Upper lobe of left lung (tissue), 4 donors: ENCODE results near the gene CREB3L4.

Experiments used
- CTCF ChIP-seq, 6 experiments: fragments of 450-650 bp in 4 of 6; fragments of 200-600 bp in 2 of 6; sonication (generic) in 2 of 6; IDR thresholded peaks; one replicate each; pipeline ENCODE4 v1.5.1; 2016 to 2019; ENCODE audit warnings: antibody characterized with exemption in 6 of 6
- EP300 ChIP-seq, 4 donors: sonication (generic); formaldehyde crosslinking; IDR thresholded peaks; one replicate each; pipeline ENCODE4 v1.5.1; 2017; ENCODE audit warnings: antibody characterized with exemption in 4 of 4, control low read depth in 2 of 4

GRCh38 chr1:153970346-153970745 lies 2.6 kb downstream of the CREB3L4 start:
- no peak for TF ChIP-seq EP300 (IDR thresholded peaks at IDR 0.05)
- no peak for TF ChIP-seq CTCF (IDR thresholded peaks at IDR 0.05)
